NT2/D1 (cell line): ENCODE measurements around the gene RIT2.

Source experiments
- SUZ12 ChIP-seq: IDR thresholded peaks from 2 replicates; pipeline ENCODE4 v1.6.1; 2011; ENCODE audit not compliant: insufficient read length, insufficient read depth; ENCODE audit errors: extremely low read depth
- ZNF274 ChIP-seq: IDR thresholded peaks from 2 replicates; pipeline ENCODE4 v1.6.1; 2011; ENCODE audit warnings: mild to moderate bottlenecking, low read depth, low read length

DNA sequence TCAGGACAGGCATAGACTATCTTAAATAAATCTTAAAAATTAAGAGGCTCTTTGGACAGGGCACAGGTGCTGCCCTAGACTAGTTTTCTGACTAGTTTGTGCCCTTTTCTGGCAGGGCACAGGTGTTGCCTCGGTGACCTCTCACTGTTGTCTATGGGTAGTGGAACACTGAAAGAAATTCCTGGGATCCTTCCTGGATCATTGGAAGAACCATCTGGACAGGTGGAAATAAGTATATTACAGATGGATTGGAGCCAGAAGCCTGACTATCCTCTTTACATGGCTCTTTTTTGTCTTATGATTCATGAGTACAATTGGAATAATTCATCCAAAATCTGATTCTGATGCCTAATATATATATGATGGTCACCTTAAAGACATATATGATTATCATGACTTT, 286.6 kb downstream of the RIT2 start:
- TF ChIP-seq ZNF274, result no peak
- TF ChIP-seq SUZ12, result no peak
